ENCODE results near the gene RGSL1.

- TF ChIP-seq CTCF (IDR thresholded peaks at IDR 0.05; ENCODE audit: poor library complexity, severe bottlenecking) (no peak), EP300 (conservative IDR thresholded peaks at IDR 0.05; ENCODE audit: poor library complexity, severe bottlenecking) (no peak), POLR2AphosphoS5 (IDR thresholded peaks at IDR 0.05) (no peak), EZH2 (IDR thresholded peaks at IDR 0.05; ENCODE audit: borderline replicate concordance, insufficient read depth, low read length, poor library complexity, severe bottlenecking) (no peak), TAF1 (IDR thresholded peaks at IDR 0.05; ENCODE audit: low read depth) (no peak), RAD21 (conservative IDR thresholded peaks at IDR 0.05) (no peak), SMC3 (conservative IDR thresholded peaks at IDR 0.05; ENCODE audit: poor library complexity) (no peak), MXI1 (conservative IDR thresholded peaks at IDR 0.05; ENCODE audit: poor library complexity, severe bottlenecking) (no peak)
- TF ChIP-seq, protein P1, sequence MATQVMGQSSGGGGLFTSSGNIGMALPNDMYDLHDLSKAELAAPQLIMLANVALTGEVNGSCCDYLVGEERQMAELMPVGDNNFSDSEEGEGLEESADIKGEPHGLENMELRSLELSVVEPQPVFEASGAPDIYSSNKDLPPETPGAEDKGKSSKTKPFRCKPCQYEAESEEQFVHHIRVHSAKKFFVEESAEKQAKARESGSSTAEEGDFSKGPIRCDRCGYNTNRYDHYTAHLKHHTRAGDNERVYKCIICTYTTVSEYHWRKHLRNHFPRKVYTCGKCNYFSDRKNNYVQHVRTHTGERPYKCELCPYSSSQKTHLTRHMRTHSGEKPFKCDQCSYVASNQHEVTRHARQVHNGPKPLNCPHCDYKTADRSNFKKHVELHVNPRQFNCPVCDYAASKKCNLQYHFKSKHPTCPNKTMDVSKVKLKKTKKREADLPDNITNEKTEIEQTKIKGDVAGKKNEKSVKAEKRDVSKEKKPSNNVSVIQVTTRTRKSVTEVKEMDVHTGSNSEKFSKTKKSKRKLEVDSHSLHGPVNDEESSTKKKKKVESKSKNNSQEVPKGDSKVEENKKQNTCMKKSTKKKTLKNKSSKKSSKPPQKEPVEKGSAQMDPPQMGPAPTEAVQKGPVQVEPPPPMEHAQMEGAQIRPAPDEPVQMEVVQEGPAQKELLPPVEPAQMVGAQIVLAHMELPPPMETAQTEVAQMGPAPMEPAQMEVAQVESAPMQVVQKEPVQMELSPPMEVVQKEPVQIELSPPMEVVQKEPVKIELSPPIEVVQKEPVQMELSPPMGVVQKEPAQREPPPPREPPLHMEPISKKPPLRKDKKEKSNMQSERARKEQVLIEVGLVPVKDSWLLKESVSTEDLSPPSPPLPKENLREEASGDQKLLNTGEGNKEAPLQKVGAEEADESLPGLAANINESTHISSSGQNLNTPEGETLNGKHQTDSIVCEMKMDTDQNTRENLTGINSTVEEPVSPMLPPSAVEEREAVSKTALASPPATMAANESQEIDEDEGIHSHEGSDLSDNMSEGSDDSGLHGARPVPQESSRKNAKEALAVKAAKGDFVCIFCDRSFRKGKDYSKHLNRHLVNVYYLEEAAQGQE (IDR thresholded peaks at IDR 0.05; ENCODE audit: borderline replicate concordance), result no peak
Measured at GRCh38 chr1:182520736-182521135, 70.8 kb downstream of the RGSL1 start.

All from neural cell (in vitro differentiated cells).